Activated CD8-positive, alpha-beta memory T cell treated with anti-CD3 and anti-CD28 coated beads for 36 hours (primary cell): ENCODE results near the gene GLTP. TPM values are rescaled to one million over a fixed set of nuclear protein-coding genes. Genes with fewer than 3 reads are reported as not detected.

ENCODE experiments used
- total RNA-seq, 2 experiments: library from RNA; stranded (reverse); gene quantifications; one replicate each; pipeline ENCODE4 v1.2.3, GENCODE V29; 2021

GLTP gene
- total RNA-seq, 2 experiments from 2014 or later: 36.9 to 37.4 TPM

Other genes starting within 250 kb of the GLTP start
- 1 to 10 TPM; 2.1 to 2.5 TPM for gene FAM222A, start 166.7 kb downstream of the GLTP start, total RNA-seq
- gene TRPV4, start 47.1 kb downstream of the GLTP start, total RNA-seq: not detected
- gene TCHP, start 19.7 kb upstream of the GLTP start, total RNA-seq: 10 to 100 TPM; 25.6 to 27.0 TPM
- 10 to 100 TPM; 48.3 to 49.2 TPM for gene GIT2, start 115.8 kb upstream of the GLTP start, total RNA-seq
- 10 to 100 TPM; 30.4 to 32.1 TPM for gene ANKRD13A, start 118.9 kb upstream of the GLTP start, total RNA-seq
- 10 to 100 TPM; 10.6 to 11.7 TPM for gene C12orf76, start 168.0 kb upstream of the GLTP start, total RNA-seq
- 1 to 10 TPM; 3.1 to 4.3 TPM for gene IFT81, start 243.8 kb upstream of the GLTP start, total RNA-seq